Stimulated activated CD8-positive, alpha-beta memory T cell treated with anti-CD3 and anti-CD28 coated beads, Interleukin-15, amount 100 ng/mL, for 24 hours (primary cell): Measurements from ENCODE around the gene CLUH.
A peak's percentile ranks its signal among the peaks of the same experiment; 100 is the strongest.

Source experiments
- DNase-seq: peaks from one replicate; pipeline ENCODE4 v3.0.0-alpha.2; 2020; ENCODE audit warnings: low read depth

CLUH gene, protein sequence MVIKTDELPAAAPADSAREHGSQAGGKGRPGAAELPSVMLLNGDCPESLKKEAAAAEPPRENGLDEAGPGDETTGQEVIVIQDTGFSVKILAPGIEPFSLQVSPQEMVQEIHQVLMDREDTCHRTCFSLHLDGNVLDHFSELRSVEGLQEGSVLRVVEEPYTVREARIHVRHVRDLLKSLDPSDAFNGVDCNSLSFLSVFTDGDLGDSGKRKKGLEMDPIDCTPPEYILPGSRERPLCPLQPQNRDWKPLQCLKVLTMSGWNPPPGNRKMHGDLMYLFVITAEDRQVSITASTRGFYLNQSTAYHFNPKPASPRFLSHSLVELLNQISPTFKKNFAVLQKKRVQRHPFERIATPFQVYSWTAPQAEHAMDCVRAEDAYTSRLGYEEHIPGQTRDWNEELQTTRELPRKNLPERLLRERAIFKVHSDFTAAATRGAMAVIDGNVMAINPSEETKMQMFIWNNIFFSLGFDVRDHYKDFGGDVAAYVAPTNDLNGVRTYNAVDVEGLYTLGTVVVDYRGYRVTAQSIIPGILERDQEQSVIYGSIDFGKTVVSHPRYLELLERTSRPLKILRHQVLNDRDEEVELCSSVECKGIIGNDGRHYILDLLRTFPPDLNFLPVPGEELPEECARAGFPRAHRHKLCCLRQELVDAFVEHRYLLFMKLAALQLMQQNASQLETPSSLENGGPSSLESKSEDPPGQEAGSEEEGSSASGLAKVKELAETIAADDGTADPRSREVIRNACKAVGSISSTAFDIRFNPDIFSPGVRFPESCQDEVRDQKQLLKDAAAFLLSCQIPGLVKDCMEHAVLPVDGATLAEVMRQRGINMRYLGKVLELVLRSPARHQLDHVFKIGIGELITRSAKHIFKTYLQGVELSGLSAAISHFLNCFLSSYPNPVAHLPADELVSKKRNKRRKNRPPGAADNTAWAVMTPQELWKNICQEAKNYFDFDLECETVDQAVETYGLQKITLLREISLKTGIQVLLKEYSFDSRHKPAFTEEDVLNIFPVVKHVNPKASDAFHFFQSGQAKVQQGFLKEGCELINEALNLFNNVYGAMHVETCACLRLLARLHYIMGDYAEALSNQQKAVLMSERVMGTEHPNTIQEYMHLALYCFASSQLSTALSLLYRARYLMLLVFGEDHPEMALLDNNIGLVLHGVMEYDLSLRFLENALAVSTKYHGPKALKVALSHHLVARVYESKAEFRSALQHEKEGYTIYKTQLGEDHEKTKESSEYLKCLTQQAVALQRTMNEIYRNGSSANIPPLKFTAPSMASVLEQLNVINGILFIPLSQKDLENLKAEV (N-terminal part only)

DNA sequence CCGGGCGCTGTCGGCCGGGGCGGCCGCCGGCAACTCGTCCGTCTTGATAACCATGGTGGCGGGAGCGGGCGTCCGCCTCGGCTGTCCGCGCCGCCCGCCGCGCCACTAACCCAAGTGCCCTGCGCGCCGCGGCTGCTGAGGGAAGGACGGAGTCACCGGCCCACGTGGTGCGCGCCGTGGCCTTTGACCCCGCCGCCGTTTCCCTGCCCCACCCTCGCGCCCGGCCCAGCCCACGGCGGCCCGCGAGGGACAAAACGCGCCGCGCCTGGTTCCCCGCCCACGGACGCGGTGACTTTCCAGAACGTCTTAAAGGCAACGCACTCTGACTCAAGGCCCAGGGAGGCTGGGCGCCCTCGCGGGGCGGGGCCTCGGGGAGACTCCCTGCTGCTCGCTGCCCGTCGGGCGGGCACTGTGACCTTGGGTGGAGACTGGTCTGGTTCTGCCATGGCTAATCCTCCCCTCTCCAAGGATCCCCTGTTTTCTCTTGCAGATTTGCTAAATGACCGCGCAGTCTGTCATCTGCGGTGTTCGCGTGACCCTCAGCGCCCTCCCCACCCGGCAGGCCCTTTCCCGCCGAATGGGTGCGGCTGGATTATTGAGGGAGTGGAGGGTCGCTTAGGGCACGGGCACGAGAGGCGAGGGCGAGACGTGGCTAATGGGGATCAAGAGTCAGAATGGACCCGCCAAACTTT is at the start of gene CLUH:
TSS of gene CLUH (minus strand) at position 157 of the 692 bp plus-strand sequence. CDS start at position 54, 103 bp downstream.
- DNase-seq, result peak; percentile 92

GRCh38 chr17:2758870-2759269 is 47.3 kb upstream of the CLUH start:
- DNase-seq, result no peak

GRCh38 chr17:2755891-2756724 is 44.5 kb upstream of the CLUH start:
- DNase-seq, result no peak

GRCh38 chr17:2751491-2751890 is 39.9 kb upstream of the CLUH start:
- DNase-seq, result no peak

GRCh38 chr17:2750721-2751120 is 39.2 kb upstream of the CLUH start:
- no peak for DNase-seq

GRCh38 chr17:2749784-2750181 is 38.2 kb upstream of the CLUH start:
- DNase-seq, result peak; percentile 64

DNA sequence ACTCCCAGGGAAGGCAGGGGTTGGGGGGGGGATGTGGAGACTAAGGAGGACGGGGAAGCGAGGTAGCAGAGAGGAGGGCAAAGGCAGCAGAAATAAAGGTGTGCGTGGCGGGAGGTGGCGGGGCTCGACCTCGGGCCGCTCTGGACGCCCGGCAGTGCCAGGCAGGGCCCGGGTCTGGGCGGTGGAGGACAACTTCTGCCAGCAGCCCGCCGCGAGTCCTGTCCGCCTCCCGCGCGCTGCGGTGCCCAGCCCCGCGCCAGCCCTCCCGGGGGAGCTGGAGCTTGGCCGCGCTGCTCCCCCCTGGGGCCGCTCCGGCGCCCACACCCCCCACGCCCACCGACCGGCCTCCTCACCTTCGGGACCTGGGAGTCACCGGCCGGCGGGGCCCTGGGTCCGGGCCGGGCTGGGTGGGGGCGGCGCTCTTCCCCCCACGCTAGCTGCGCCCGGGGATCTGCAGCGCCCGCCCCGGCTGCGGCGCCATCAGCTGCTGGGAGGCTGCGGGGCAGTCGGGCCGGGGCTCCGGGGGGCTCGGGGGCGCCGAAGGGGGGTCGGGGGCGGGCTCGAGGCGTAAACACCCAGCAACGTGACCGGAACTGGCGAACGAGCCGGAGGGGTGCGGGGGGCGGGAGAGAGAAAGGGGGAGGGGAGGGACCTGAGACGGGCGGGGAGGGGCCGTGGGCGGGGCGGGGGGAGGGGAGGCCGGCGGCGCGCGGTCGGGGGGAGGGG is 37.7 kb upstream of the CLUH start, which contains the start of gene CCDC92B:
TSS of gene CCDC92B (minus strand) at position 595 of the 726 bp plus-strand sequence. CDS start 14,507 bp downstream, outside the sequence.
- no peak for DNase-seq

GRCh38 chr17:2745317-2746037 is 33.9 kb upstream of the CLUH start:
- no peak for DNase-seq

DNA sequence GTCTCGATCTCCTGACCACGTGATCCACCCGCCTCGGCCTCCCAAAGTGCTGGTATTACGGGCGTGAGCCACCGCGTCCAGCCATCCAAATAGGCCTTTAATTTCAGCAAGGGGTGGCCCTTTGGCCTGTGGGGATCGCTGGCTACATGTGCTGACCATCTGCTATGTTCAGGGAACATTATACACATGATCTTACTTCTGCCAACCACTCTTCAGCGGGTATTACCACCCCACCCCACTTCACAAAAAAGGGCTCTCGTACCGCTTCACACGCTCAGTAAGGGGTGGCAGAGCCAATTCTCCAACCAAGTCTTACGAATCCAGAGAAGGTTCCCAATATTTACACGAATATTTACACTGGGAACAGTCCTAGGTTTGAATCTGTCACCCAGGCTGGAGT is 26.1 kb upstream of the CLUH start:
- no peak for DNase-seq

DNA sequence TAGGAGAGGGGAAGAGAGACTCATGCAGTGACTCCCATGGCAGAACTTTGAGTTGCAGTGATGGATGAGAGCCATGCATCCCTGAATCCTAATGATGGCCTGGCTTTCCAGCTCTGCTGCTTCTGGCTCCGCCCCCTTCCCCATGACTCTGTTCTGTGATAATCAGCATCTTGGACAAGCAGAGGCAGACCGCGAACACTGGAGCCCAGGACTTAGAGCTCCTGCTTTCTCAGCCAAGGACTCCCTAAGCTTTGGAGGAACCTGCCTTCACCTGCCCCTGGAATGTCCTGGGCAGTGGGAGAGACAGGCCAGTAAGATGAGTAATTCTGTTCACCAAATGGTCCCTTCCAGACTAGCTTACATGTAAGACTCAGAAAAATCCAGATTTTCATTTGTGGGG is 25.4 kb upstream of the CLUH start:
- no peak for DNase-seq

GRCh38 chr17:2735896-2736295 is 24.3 kb upstream of the CLUH start:
- no peak for DNase-seq

- no peak for DNase-seq
These were observed 23.4 kb upstream of the CLUH start for GRCh38 chr17:2734939-2735338.

GRCh38 chr17:2731807-2732206 is 20.2 kb upstream of the CLUH start:
- no peak for DNase-seq

GRCh38 chr17:2730764-2731353 is 19.3 kb upstream of the CLUH start:
- DNase-seq, result no peak

GRCh38 chr17:2724784-2725164 is 13.2 kb upstream of the CLUH start:
- DNase-seq, result no peak

GRCh38 chr17:2723997-2724783 is 12.6 kb upstream of the CLUH start:
- no peak for DNase-seq

- no peak for DNase-seq
These were observed 12.0 kb upstream of the CLUH start for GRCh38 chr17:2723505-2723996.

- no peak for DNase-seq
These were observed 11.0 kb upstream of the CLUH start for GRCh38 chr17:2722611-2723010.
